CD4-positive, alpha-beta memory T cell (primary cell): ENCODE results near the gene TMPRSS3. TPM values are rescaled to one million over a fixed set of nuclear protein-coding genes. Genes with fewer than 3 reads are reported as not detected.
A peak's percentile ranks its signal among the peaks of the same experiment; 100 is the strongest.

Experiments used
- CTCF ChIA-PET: fragments of 350-600 bp; sonication (Branson Sonifier 250); formaldehyde crosslinking; loops from one replicate; lab custom pipeline; 2021; ENCODE audit warnings: inconsistent platforms; ENCODE audit not compliant: partially characterized antibody; lab: Charles Lee
- POLR2A ChIA-PET: fragments of 350-600 bp; sonication (Branson Sonifier 250); formaldehyde crosslinking; loops from one replicate; lab custom pipeline; 2021; ENCODE audit not compliant: partially characterized antibody; lab: Charles Lee
- DNase-seq, 5 donors: peaks; one replicate each; pipeline versions ENCODE4 v3.0.0 to v3.0.0-alpha.2; 2020 to 2022; ENCODE audit warnings: mixed read lengths in 1 of 5
- H3K27ac ChIP-seq: one replicate; pipeline ENCODE4 v1.7.0; 2013; ENCODE audit warnings: low read depth, low read length
- H3K27me3 ChIP-seq: 2 replicates; pipeline ENCODE4 v1.7.0; 2013; ENCODE audit warnings: mild to moderate bottlenecking, low read length, moderate library complexity; ENCODE audit not compliant: insufficient read depth
- H3K36me3 ChIP-seq: 2 replicates; pipeline ENCODE4 v1.7.0; 2013; ENCODE audit warnings: mild to moderate bottlenecking, low read length, moderate library complexity; ENCODE audit not compliant: insufficient read depth
- H3K4me1 ChIP-seq: 2 replicates; pipeline ENCODE4 v1.7.0; 2013; ENCODE audit warnings: mild to moderate bottlenecking, low read length, moderate library complexity; ENCODE audit not compliant: insufficient read depth
- H3K4me3 ChIP-seq, 2 donors: one replicate each; pipeline ENCODE4 v1.7.0; 2013; ENCODE audit warnings: low read length in 2 of 2, mild to moderate bottlenecking in 1 of 2
- H3K9me3 ChIP-seq, 2 donors: one replicate each; pipeline ENCODE4 v1.7.0; 2013; ENCODE audit warnings: low read length in 2 of 2, control low read depth in 1 of 2; ENCODE audit not compliant: control insufficient read depth in 1 of 2
- H3K27ac Mint-ChIP-seq, 7 donors: one replicate each; pipeline ENCODE4 v1.8.0; 2020 to 2021; ENCODE audit warnings: mixed read lengths in 7 of 7, mild to moderate bottlenecking in 6 of 7, inconsistent platforms in 3 of 7, moderate library complexity in 3 of 7
- H3K27me3 Mint-ChIP-seq, 2 donors: one replicate each; pipeline ENCODE4 v1.8.0; 2020 to 2021; ENCODE audit warnings: mixed read lengths in 2 of 2
- H3K36me3 Mint-ChIP-seq, 2 donors: one replicate each; pipeline ENCODE4 v1.8.0; 2020 to 2021; ENCODE audit warnings: mixed read lengths in 2 of 2, inconsistent platforms in 1 of 2, mild to moderate bottlenecking in 1 of 2
- H3K4me1 Mint-ChIP-seq, 4 donors: one replicate each; pipeline ENCODE4 v1.8.0; 2020 to 2021; ENCODE audit warnings: mixed read lengths in 4 of 4, mild to moderate bottlenecking in 1 of 4
- H3K4me3 Mint-ChIP-seq, 8 donors: one replicate each; pipeline ENCODE4 v1.8.0; 2020 to 2021; ENCODE audit warnings: mixed read lengths in 8 of 8, mild to moderate bottlenecking in 7 of 8, moderate library complexity in 6 of 8, inconsistent platforms in 3 of 8
- H3K9me3 Mint-ChIP-seq, 8 donors: one replicate each; pipeline ENCODE4 v1.8.0; 2020 to 2021; ENCODE audit warnings: mixed read lengths in 8 of 8, mild to moderate bottlenecking in 5 of 8, inconsistent platforms in 3 of 8, moderate library complexity in 1 of 8
- intact Hi-C: fragments of 100-400 bp; cut with micrococcal nuclease; formaldehyde crosslinking; loops from one replicate; pipeline ENCODE4 v1.15.1; 2023
- polyA plus RNA-seq, 2 donors: library from polyadenylated mRNA; unstranded; fragments of 300-500 nt; fragmentation: Illumina TruSeq; gene quantifications; one replicate each; pipeline ENCODE4 v1.2.3, GENCODE V29; 2021
- total RNA-seq, 2 experiments: library from RNA; stranded (reverse); gene quantifications; one replicate each; pipeline ENCODE4 v1.2.3, GENCODE V29; 2021

The TMPRSS3 gene
- total and polyA plus RNA-seq, 4 experiments from 2014 or later, result 1.8 to 4.5 (median 3.7) TPM

DNA sequence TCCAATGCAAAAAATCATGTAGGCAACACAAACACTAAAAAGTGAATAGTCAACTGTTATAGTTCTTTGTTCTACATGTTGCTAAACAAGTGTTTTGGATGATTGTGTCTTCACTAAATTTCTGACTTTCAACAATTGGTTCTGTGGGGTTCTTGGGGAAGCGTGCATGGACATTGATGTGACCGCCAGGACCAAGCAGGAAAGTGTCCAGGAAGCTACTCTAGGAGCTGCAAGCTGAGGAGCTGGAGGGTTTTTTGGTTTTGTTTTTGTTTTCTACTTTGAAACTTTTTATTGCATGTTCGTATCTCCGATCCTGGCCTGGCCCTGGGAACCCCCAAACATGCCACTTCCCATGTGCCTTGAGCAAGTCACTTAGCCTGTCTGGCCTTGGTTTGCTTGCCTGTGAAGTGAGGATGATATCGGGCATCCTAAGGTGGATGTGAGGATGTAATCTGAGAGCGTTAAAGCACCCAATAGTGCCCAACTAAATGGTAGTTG, 8.0 kb downstream of the TMPRSS3 start:
- Mint-ChIP-seq H3K27ac (peak overlapping the region in 3 of 7 donors; percentile 52 to 68 (median 55)), H3K4me1 (peaks cover 21 to 68% (median 47%) of the 10 kb centered on the region in 4 donors), H3K4me3 (peak overlapping the region in 1 of 8 donors; percentile 63), H3K9me3 (peaks cover 0 to 5% (median 0%) of the 10 kb centered on the region in 8 donors), H3K36me3 (no peaks in the 10 kb centered on the region), H3K27me3 (no peaks in the 10 kb centered on the region)
- no peaks in the 10 kb centered on the region for H3K9me3 ChIP-seq
- ChIA-PET CTCF (interaction anchor here (0.7 to 1.6 kb wide), 2 partner anchors 16 to 120 kb away, joined by 3 to 9 read pairs; partner anchors contain the start of gene UBASH3A), POLR2A (interaction anchor here (2.0 to 2.2 kb wide), 3 partner anchors 11 to 36 kb away, joined by 6 to 18 read pairs (median 11); partner anchors contain the start of gene UBASH3A)
- H3K27me3 ChIP-seq, result no peaks in the 10 kb centered on the region
- no peak overlapping the region for H3K27ac ChIP-seq
- no peak overlapping the region for H3K4me3 ChIP-seq
- intact Hi-C loops, result no loop called here
- peaks cover 40% of the 10 kb centered on the region for H3K4me1 ChIP-seq
- no peaks in the 10 kb centered on the region for H3K36me3 ChIP-seq
- DNase-seq, result no peak

DNA sequence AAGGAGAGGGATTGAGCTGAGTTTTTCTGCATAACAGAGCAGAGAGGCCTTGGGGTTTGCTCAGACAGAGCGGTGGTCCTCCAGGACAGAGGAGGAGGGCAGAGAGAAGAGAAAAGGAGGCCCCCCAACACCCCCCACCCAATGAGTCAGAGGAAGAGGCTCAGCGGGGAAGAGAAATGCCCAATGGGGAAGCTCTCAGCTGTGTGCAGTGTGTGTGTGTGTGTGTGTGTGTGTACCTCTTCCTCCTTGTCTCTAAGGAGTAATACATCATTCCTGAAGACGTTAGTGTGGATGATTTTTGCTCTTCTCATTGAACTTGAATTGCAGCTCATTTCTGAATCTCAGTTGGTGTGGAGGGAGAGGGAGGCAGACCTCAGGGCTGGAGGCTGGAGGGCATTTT, 8.7 kb downstream of the TMPRSS3 start:
- H3K4me1 Mint-ChIP-seq, result peaks cover 21 to 61% (median 42%) of the 10 kb centered on the region in 4 donors
- POLR2A ChIA-PET, result interaction anchor here (2.5 kb wide), 1 partner anchor 17 kb away, joined by 8 read pairs; the partner anchor contains the start of gene UBASH3A
- DNase-seq, result no peak
- intact Hi-C loops, result no loop called here
- Histone ChIP-seq H3K27me3 (no peaks in the 10 kb centered on the region), H3K27ac (no peak overlapping the region), H3K4me1 (peaks cover 33% of the 10 kb centered on the region), H3K4me3 (no peak overlapping the region), H3K36me3 (no peaks in the 10 kb centered on the region), H3K9me3 (peaks cover under 1 to 2% of the 10 kb centered on the region in 2 donors)
- CTCF ChIA-PET, result interaction anchor here (0.7 kb wide), 1 partner anchor 121 kb away, joined by 3 read pairs; no protein-coding TSS in a partner anchor
- H3K27ac Mint-ChIP-seq, result peak overlapping the region in 4 of 7 donors; percentile 2 to 67 (median 36)
- no peak overlapping the region for H3K4me3 Mint-ChIP-seq
- peaks cover 0 to 7% of the 10 kb centered on the region in 2 donors for H3K36me3 Mint-ChIP-seq
- H3K9me3 Mint-ChIP-seq, result peaks cover 0 to 10% (median 5%) of the 10 kb centered on the region in 8 donors
- no peaks in the 10 kb centered on the region for H3K27me3 Mint-ChIP-seq

GRCh38 chr21:42386034-42386591, 9.7 kb downstream of the TMPRSS3 start:
- Histone ChIP-seq H3K27ac (no peak overlapping the region), H3K9me3 (peaks cover 5 to 7% of the 10 kb centered on the region in 2 donors), H3K4me1 (peaks cover 33% of the 10 kb centered on the region), H3K27me3 (no peaks in the 10 kb centered on the region), H3K4me3 (no peak overlapping the region), H3K36me3 (no peaks in the 10 kb centered on the region)
- Mint-ChIP-seq H3K36me3 (peaks cover 0 to 15% of the 10 kb centered on the region in 2 donors), H3K4me3 (no peak overlapping the region), H3K27ac (no peak overlapping the region), H3K4me1 (peaks cover 22 to 53% (median 36%) of the 10 kb centered on the region in 4 donors), H3K9me3 (peaks cover 0 to 19% (median 14%) of the 10 kb centered on the region in 8 donors), H3K27me3 (no peaks in the 10 kb centered on the region)
- intact Hi-C loops, result no loop called here
- CTCF ChIA-PET, result no interaction called here
- no peak for DNase-seq
- POLR2A ChIA-PET, result interaction anchor here (2.5 kb wide), 1 partner anchor 18 kb away, joined by 8 read pairs; the partner anchor contains the start of gene UBASH3A

- Mint-ChIP-seq H3K27ac (no peak overlapping the region), H3K36me3 (peaks cover 0 to 15% of the 10 kb centered on the region in 2 donors), H3K4me1 (peaks cover 21 to 48% (median 34%) of the 10 kb centered on the region in 4 donors), H3K9me3 (peaks cover 0 to 19% (median 14%) of the 10 kb centered on the region in 8 donors), H3K27me3 (no peaks in the 10 kb centered on the region), H3K4me3 (no peak overlapping the region)
- ChIA-PET CTCF (no interaction called here), POLR2A (interaction anchor here (2.5 kb wide), 1 partner anchor 18 kb away, joined by 8 read pairs; the partner anchor contains the start of gene UBASH3A)
- no peak overlapping the region for H3K4me3 ChIP-seq
- H3K27ac ChIP-seq, result no peak overlapping the region
- intact Hi-C loops, result no loop called here
- H3K9me3 ChIP-seq, result peaks cover 5 to 7% of the 10 kb centered on the region in 2 donors
- no peak for DNase-seq
- no peaks in the 10 kb centered on the region for H3K27me3 ChIP-seq
- H3K4me1 ChIP-seq, result peaks cover 33% of the 10 kb centered on the region
- no peaks in the 10 kb centered on the region for H3K36me3 ChIP-seq
Observed at GRCh38 chr21:42385619-42386018, 10.2 kb downstream of the TMPRSS3 start.

GRCh38 chr21:42384989-42385388, 10.9 kb downstream of the TMPRSS3 start:
- Histone ChIP-seq H3K9me3 (peaks cover 5 to 7% of the 10 kb centered on the region in 2 donors), H3K4me3 (no peak overlapping the region), H3K27ac (no peak overlapping the region), H3K36me3 (no peaks in the 10 kb centered on the region), H3K4me1 (peaks cover 31% of the 10 kb centered on the region), H3K27me3 (no peaks in the 10 kb centered on the region)
- Mint-ChIP-seq H3K9me3 (peaks cover 0 to 19% (median 14%) of the 10 kb centered on the region in 8 donors), H3K27me3 (no peaks in the 10 kb centered on the region), H3K27ac (peak overlapping the region in 5 of 7 donors; percentile 9 to 81 (median 63)), H3K4me1 (peaks cover 19 to 42% (median 32%) of the 10 kb centered on the region in 4 donors), H3K36me3 (peaks cover 0 to 15% of the 10 kb centered on the region in 2 donors), H3K4me3 (peak overlapping the region in 3 of 8 donors; percentile 14 to 67 (median 35))
- no peak for DNase-seq
- ChIA-PET CTCF (no interaction called here), POLR2A (interaction anchor here (2.5 kb wide), 1 partner anchor 19 kb away, joined by 8 read pairs; the partner anchor contains the start of gene UBASH3A)
- intact Hi-C loops, result no loop called here

- ChIA-PET POLR2A (no interaction called here), CTCF (interaction anchor here (1.6 kb wide), 1 partner anchor 568 kb away, joined by 4 read pairs; no protein-coding TSS in a partner anchor)
- DNase-seq, result no peak
- H3K4me3 ChIP-seq, result no peak overlapping the region
- Mint-ChIP-seq H3K4me3 (no peak overlapping the region), H3K27ac (peak overlapping the region in 2 of 7 donors; percentile 32 to 41), H3K27me3 (no peaks in the 10 kb centered on the region), H3K4me1 (peaks cover 15 to 36% (median 26%) of the 10 kb centered on the region in 4 donors), H3K9me3 (peaks cover 0 to 19% (median 14%) of the 10 kb centered on the region in 8 donors), H3K36me3 (peaks cover 0 to 15% of the 10 kb centered on the region in 2 donors)
- H3K27ac ChIP-seq, result no peak overlapping the region
- peaks cover 24% of the 10 kb centered on the region for H3K4me1 ChIP-seq
- H3K36me3 ChIP-seq, result no peaks in the 10 kb centered on the region
- intact Hi-C loops, result no loop called here
- no peaks in the 10 kb centered on the region for H3K27me3 ChIP-seq
- peaks cover 5 to 7% of the 10 kb centered on the region in 2 donors for H3K9me3 ChIP-seq
Observed at GRCh38 chr21:42384156-42384945, 11.5 kb downstream of the TMPRSS3 start.
